Measurements from ENCODE around the gene PHLPP1. TPM values are rescaled to one million over a fixed set of nuclear protein-coding genes. Genes with fewer than 3 reads are reported as not detected.

Gene PHLPP1
- total RNA-seq, 1 experiment from 2014 or later: 14.7 TPM

DNA sequence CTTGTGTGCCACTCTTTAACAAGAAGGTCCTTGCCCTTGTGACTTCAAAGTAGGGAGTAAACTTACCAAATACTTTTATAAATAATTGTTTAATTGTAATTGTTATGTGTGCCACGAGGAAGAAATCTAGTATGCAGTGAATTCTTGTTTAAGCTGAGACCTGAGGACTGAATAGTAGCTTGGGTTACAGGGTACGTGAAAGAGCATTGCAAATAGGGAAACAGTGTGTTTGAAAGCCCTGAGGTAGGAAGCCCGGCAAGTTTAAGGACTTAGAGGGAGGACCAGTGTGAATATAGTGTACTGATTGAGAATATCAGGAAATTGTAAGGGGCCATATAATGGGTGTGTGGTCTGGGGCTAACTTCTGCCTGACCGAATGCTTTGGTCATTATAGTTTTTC lies 26.2 kb downstream of the PHLPP1 start:
- DNase-seq (ENCODE audit: low read depth, low spot score) (no peak), ATAC-seq (peak; percentile 49)
- 0 out of 4 replicates have a peak overlapping the region, but pooled peaks of 1 of the 2 experiments have one; percentile 5 for H3K4me3 ChIP-seq (replicated peaks in 1 of 2; ENCODE audit: low read depth in 1 of 2, low read length in 2 of 2)
- peak overlapping the region; percentile 67 for H3K27ac ChIP-seq (ENCODE audit: low read depth, low read length)
- ChIA-PET CTCF (interaction anchor here (1.0 kb wide), 1 partner anchor 216 kb away, joined by 3 read pairs; no protein-coding TSS in a partner anchor), RAD21 (ENCODE audit: low non-redundant PET in 1 of 2, low total read pairs in 2 of 2, uncharacterized antibody in 2 of 2, unreplicated experiment in 2 of 2) (no interaction called here), POLR2A (interaction anchor here (0.8 to 1.0 kb wide), 2 partner anchors 10 to 22 kb away, joined by 3 read pairs; no protein-coding TSS in a partner anchor)
- H3K9me3 ChIP-seq (ENCODE audit: control insufficient read depth in 1 of 2, insufficient read depth in 1 of 2, low read depth in 1 of 2, low read length in 2 of 2): no peaks in the 10 kb centered on the region
- TF ChIP-seq ZFX (IDR thresholded peaks at IDR 0.05) (no peak), SP1 (IDR thresholded peaks at IDR 0.05; ENCODE audit: low read depth) (no peak), FOSL1 (IDR thresholded peaks at IDR 0.05; ENCODE audit: low read depth) (no peak), JUND (IDR thresholded peaks at IDR 0.05) (no peak), EZH2 (IDR thresholded peaks at IDR 0.05) (no peak), RAD21 (IDR thresholded peaks at IDR 0.05; ENCODE audit: low read depth) (no peak), EGR1 (IDR thresholded peaks at IDR 0.05; ENCODE audit: low read depth) (no peak), ELF1 (IDR thresholded peaks at IDR 0.05; ENCODE audit: borderline replicate concordance, low read depth) (no peak), SIN3A (IDR thresholded peaks at IDR 0.05; ENCODE audit: low read depth) (no peak), SRF (IDR thresholded peaks at IDR 0.05; ENCODE audit: low read depth) (no peak), POLR2A (IDR thresholded peaks at IDR 0.05; ENCODE audit: borderline replicate concordance, extremely low read depth, insufficient read depth, insufficient read length) (no peak), EZH2phosphoT487 (IDR thresholded peaks at IDR 0.05; ENCODE audit: borderline replicate concordance) (no peak), YY1 (IDR thresholded peaks at IDR 0.05; ENCODE audit: extremely low read depth, insufficient replicate concordance, low read depth, low read length) (no peak)
- TF ChIP-seq, protein P1, sequence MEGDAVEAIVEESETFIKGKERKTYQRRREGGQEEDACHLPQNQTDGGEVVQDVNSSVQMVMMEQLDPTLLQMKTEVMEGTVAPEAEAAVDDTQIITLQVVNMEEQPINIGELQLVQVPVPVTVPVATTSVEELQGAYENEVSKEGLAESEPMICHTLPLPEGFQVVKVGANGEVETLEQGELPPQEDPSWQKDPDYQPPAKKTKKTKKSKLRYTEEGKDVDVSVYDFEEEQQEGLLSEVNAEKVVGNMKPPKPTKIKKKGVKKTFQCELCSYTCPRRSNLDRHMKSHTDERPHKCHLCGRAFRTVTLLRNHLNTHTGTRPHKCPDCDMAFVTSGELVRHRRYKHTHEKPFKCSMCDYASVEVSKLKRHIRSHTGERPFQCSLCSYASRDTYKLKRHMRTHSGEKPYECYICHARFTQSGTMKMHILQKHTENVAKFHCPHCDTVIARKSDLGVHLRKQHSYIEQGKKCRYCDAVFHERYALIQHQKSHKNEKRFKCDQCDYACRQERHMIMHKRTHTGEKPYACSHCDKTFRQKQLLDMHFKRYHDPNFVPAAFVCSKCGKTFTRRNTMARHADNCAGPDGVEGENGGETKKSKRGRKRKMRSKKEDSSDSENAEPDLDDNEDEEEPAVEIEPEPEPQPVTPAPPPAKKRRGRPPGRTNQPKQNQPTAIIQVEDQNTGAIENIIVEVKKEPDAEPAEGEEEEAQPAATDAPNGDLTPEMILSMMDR (IDR thresholded peaks at IDR 0.05 in 2 of 3, conservative IDR thresholded peaks at IDR 0.05 in 1 of 3; ENCODE audit: borderline replicate concordance in 1 of 3, insufficient read depth in 1 of 3, low read depth in 2 of 3, low read length in 2 of 3): no peak
- TF ChIP-seq, protein P2, sequence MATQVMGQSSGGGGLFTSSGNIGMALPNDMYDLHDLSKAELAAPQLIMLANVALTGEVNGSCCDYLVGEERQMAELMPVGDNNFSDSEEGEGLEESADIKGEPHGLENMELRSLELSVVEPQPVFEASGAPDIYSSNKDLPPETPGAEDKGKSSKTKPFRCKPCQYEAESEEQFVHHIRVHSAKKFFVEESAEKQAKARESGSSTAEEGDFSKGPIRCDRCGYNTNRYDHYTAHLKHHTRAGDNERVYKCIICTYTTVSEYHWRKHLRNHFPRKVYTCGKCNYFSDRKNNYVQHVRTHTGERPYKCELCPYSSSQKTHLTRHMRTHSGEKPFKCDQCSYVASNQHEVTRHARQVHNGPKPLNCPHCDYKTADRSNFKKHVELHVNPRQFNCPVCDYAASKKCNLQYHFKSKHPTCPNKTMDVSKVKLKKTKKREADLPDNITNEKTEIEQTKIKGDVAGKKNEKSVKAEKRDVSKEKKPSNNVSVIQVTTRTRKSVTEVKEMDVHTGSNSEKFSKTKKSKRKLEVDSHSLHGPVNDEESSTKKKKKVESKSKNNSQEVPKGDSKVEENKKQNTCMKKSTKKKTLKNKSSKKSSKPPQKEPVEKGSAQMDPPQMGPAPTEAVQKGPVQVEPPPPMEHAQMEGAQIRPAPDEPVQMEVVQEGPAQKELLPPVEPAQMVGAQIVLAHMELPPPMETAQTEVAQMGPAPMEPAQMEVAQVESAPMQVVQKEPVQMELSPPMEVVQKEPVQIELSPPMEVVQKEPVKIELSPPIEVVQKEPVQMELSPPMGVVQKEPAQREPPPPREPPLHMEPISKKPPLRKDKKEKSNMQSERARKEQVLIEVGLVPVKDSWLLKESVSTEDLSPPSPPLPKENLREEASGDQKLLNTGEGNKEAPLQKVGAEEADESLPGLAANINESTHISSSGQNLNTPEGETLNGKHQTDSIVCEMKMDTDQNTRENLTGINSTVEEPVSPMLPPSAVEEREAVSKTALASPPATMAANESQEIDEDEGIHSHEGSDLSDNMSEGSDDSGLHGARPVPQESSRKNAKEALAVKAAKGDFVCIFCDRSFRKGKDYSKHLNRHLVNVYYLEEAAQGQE (IDR thresholded peaks at IDR 0.05; ENCODE audit: low read depth): no peak
- TF ChIP-seq, protein P3, sequence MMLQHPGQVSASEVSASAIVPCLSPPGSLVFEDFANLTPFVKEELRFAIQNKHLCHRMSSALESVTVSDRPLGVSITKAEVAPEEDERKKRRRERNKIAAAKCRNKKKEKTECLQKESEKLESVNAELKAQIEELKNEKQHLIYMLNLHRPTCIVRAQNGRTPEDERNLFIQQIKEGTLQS (IDR thresholded peaks at IDR 0.05): no peak
- TF ChIP-seq, protein P4, sequence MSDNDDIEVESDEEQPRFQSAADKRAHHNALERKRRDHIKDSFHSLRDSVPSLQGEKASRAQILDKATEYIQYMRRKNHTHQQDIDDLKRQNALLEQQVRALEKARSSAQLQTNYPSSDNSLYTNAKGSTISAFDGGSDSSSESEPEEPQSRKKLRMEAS (IDR thresholded peaks at IDR 0.05): no peak
- intact Hi-C loops (cut with micrococcal nuclease): no loop called here
- peaks cover 20 to 26% of the 10 kb centered on the region in 2 experiments; a peak in 3 of 4 replicates for H3K4me1 ChIP-seq (ENCODE audit: control insufficient read depth in 1 of 2, insufficient read depth in 2 of 2, low read length in 2 of 2)
- H4K20me1 ChIP-seq (ENCODE audit: insufficient read depth): no peaks in the 10 kb centered on the region
- peak overlapping the region; percentile 30; the same call in 1 of the 2 replicates for H3K9ac ChIP-seq (ENCODE audit: low read length)
- peaks cover 62% of the 10 kb centered on the region for H3K79me2 ChIP-seq (ENCODE audit: insufficient read depth, low read length)
- no TSS peak for BruUV-seq (replicated peaks)
- H3K36me3 ChIP-seq (ENCODE audit: control insufficient read depth in 1 of 2, insufficient read depth in 2 of 2, low read length in 2 of 2): no peaks in the 10 kb centered on the region
- peak overlapping the region; percentile 48 for H3K4me2 ChIP-seq (ENCODE audit: low read length)
- H2AFZ ChIP-seq (ENCODE audit: low read depth, low read length, poor library complexity, severe bottlenecking): no peak overlapping the region
- H3K9me2 ChIP-seq (ENCODE audit: insufficient read depth): no peaks in the 10 kb centered on the region
- H3K27me3 ChIP-seq (ENCODE audit: insufficient read depth, low read length): no peaks in the 10 kb centered on the region

All from HCT116 (cell line).